T-helper 22 cell (primary cell): ENCODE measurements around the gene TMEM132D.
"Not testable (repeated sequence)": the region's sequence is repeated elsewhere in the genome, so short reads cannot be mapped to it uniquely, and the experiment has no call there.

Experiments used
- DNase-seq: peaks from one replicate; pipeline ENCODE4 v3.0.0-alpha.2; 2020; ENCODE audit warnings: low read depth

TMEM132D gene

GRCh38 chr12:129588142-129588541 is 315.7 kb downstream of the TMEM132D start:
- DNase-seq: no peak

DNA sequence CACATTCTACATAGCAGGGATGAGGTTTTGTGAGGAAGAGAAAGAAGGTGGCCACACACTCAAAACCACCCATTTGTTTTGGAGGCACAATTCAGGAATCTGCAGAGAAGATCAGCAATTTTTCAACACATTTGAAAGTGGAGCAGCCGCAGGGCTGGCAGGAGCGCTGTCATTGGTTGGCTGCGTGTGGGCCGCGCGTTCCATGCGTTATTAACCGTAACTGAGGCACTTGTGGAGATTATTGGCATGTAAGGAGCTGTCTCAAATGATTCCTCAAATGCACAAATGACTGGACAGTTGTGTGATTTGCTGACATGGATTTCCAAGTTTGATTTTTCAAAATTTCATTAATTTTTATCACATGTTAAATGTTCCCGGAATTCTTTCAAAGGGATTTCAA is 318.5 kb downstream of the TMEM132D start:
- DNase-seq: no peak

GRCh38 chr12:129579879-129580278 is 323.9 kb downstream of the TMEM132D start:
- no peak for DNase-seq

GRCh38 chr12:129571901-129572494 is 331.8 kb downstream of the TMEM132D start:
- DNase-seq: no peak

DNA sequence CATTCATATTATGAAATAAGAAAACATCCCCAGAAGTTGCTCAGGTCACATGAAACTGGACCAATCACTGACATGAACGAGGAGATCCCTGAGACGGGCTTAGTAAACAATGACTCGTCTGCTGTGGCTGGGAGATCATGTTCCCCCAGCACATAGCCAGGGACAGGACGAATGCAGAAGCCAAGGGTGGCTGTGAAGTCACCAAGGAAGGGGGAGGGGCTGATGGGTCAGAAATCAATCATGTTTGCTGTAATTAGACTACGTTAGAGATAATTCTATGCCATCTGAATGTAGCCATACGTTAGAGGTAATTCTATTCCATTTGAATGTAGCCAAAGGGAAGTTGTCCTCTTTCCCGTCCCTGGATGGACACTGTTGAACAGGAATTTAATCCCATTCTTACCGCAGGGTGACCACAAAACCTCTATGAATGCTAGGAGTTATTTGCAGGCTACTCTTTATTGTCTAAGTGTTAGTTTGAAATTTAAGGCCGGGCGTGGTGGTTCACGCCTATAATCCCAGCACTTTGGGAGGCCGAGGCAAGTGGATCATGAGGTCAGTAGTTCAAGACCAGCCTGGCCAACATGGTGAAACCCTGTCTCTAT is 332.9 kb downstream of the TMEM132D start:
- no peak for DNase-seq

DNA sequence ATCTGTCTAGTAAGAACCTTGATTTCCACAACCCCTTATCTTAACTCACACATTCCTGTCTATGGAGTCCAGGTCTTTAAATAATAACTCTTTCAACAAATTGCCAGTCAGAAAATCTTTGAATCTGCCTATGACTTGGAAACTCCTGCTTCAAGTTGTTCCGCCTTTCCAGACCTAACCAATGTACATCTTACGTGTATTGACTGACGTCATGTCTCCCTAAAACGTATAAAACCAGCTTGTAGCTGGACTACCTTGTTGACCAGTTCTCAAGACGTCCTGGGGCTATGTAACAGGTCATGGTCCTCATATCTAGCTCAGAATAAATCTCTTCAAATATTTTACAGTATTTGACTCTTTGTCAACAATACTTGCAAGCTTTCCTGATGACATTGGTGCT is 337.0 kb downstream of the TMEM132D start:
- DNase-seq: no peak

GRCh38 chr12:129564768-129565167 is 339.1 kb downstream of the TMEM132D start:
- DNase-seq: no peak

DNA sequence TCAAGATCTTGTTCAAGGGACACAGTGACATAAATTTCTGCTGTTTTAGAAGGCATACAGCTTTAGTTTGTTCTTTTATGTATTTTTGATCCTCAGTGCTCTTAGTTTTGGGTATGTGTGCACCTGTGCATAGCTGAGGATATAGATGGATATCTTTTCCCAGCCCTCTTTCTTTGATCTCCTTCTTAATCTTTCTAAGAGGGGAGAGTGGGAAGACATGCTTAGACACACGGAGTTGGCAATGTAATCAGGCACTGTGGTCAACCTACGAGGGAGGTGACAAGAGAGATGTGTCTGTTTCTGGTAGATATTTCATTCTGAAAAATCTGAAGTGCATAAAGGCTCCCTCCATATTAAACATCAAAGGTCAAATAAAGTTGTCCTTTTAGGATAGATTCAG is 340.6 kb downstream of the TMEM132D start:
- no peak for DNase-seq

DNA sequence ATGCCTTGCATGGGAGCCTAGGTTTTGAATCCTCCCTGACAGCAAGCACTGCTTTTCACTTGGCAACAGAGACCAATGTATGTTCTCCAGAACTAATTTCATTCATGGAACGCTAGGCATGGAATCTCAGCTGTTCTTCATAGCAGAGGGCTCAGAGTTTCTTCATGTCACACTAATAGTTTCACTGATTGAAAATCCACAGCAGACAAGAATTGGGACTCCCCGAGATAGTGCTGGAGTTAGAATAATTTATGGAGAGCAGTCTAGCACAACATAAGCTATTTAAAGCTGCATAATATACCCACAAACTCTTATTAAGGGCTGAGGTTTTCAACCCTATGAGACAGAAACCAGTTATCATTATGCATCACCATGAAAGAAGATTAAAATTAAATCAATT is 342.5 kb downstream of the TMEM132D start:
- no peak for DNase-seq

- no peak for DNase-seq
Measured at GRCh38 chr12:129559776-129560175, 344.0 kb downstream of the TMEM132D start.

GRCh38 chr12:129558036-129558435 is 345.8 kb downstream of the TMEM132D start:
- DNase-seq: no peak

DNA sequence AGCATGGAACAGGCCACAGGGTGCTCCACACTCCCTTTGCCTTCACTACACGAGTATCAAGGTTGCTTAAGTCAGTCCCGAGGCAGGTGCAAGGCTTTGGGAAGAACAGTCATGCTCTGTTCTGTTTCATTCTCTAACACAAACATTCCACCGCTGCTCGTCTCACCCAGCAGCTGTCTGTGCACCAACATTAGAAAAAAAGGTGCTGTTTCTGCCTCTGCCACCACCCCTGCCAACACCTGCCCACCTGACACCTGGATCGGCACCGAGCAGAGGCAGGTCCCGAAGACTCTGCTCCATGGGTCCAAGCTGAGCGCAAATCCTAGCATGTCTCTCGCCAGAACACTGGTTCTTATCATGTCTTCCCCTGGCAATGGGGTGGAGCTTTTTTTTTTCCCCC is 347.7 kb downstream of the TMEM132D start:
- DNase-seq: no peak

DNA sequence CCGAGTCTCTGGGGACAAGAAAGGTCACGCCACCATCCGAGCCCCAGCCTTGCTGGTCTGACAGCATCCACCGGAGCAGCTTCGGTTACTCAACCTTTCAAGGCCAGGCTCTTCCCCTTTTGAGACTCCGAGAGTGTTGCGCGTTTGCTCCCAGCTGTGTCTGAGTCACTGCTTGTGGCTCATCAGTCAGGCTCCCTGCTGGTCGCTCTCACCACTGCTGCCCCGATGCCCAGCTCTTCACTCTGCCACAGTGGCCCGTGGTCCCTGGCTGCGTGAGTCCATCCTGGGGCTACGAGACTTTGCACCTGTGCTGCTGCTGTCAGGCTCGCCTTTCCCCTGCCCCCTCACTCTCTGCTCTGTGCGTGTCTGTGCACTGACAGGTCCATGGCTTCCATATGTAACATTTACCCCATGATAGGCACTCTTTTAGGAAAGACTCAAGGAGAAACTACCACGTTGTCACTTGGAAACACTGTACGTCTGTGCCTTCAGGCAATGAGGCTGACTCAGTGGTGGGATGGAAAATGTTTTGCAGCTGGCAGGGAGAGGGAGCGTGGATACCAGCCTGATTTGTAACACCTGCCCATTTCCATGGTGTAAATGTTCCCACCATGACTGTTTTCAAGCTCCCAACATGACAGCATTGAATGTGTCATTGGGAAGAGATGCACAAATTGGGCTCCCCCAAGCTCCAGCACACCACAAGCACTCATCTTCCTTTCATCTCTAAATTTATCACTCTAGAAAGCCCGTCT is 350.7 kb downstream of the TMEM132D start:
- DNase-seq: no peak

DNA sequence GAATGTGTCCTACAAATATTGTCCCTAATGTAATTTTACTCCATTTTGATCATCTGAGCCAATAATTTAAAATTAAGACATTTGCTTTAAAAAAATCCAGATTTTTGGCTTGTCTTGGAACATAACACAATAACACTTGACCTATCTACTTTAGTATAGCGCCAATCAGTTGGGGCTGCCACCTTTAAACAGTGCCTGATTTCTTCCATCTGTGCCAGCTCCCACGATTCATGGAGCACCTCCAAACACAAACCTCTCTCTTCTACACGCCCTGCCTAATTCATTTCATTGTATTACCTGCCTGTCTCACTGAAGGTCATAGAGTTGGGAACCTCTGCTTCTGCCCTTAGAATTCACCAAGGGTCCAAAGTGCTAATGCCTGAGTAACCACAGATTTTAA is 352.4 kb downstream of the TMEM132D start:
- DNase-seq: no peak

DNA sequence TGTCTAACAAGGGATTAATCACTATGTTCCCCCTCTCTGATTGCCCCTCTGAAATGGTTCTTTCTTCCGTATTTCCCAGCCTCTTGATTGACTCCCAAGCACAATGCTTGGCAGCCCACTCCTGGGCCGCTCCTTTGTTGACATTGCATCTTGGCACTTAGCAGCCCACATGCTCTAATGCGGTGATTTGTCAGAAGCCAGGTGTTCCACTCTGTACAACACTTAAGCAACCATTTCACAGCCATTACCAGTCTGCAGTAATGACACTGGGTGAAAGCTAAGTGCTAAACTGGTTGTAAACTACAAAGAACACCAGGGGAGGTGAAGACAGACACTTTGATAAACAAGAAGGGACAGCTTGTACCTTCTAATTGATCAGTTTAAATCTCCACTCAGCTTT is 353.5 kb downstream of the TMEM132D start:
- no peak for DNase-seq

GRCh38 chr12:129549656-129550055 is 354.2 kb downstream of the TMEM132D start:
- DNase-seq: no peak

- not testable (repeated sequence) for DNase-seq
Measured at GRCh38 chr12:129549020-129549419, 354.8 kb downstream of the TMEM132D start.

DNA sequence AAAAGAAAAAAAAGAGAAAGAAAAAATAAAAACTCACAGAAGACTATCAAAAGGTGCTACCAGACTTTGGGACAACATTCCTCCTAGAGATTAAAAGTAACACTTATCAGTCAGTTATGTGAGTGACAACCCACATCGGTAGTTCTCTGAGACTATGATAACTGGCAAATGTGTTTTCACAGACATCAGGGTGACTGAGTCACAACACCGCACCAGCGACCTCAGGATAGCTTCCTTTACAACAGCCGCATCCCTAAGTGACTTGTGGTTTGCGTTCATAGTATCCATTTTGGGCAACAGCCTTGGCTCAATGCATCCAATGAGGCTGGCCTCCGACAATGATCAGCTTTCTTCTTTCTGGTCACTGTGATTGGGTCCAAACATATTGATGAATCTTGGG is 359.1 kb downstream of the TMEM132D start:
- DNase-seq: no peak

DNA sequence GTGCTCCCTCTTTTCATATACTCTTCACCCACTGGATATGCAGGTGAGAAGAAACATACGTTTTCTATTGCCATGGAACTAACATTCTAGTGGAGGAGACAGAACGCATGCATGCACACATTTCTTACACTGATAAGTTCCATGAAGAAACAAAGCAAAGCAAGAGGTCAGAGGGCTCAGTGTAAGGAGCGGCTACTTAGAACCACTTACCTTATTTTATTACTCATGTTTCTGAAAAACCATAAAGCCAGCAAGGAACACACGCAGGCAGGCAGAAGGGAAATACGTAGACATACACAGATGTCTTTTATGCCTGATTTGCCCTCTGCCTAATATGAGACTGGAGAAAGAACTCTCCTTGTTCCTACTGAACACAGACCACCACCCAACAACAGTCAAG is 362.9 kb downstream of the TMEM132D start:
- DNase-seq: no peak

- no peak for DNase-seq
Measured at GRCh38 chr12:129540249-129540648, 363.6 kb downstream of the TMEM132D start.

DNA sequence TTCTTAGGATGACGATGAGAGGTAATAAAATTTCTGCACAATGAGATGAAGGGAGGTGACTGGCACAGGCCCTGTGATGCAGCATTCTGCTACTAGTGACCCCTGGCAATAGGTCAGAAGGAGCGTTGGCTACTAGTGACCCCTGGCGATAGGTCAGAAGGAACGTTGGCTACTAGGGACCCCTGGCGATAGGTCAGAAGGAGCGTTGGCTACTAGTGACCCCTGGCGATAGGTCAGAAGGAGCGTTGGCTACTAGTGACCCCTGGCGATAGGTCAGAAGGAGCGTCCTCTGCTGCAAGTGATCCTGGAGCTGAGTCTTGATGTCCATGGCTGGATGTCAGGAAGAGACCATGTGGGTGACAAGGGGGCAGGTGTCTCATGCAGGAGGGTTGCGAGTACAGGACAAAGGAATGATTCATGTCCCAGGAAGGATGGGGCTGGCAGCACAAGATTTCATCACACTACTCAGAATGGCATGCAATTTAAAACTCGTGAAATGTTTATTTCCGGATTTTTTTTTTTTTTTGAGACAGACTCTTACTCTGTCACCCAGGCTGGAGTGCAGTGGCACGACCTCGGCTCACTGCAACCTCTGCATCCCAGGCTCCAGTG is 365.0 kb downstream of the TMEM132D start:
- DNase-seq: not testable (repeated sequence)

DNA sequence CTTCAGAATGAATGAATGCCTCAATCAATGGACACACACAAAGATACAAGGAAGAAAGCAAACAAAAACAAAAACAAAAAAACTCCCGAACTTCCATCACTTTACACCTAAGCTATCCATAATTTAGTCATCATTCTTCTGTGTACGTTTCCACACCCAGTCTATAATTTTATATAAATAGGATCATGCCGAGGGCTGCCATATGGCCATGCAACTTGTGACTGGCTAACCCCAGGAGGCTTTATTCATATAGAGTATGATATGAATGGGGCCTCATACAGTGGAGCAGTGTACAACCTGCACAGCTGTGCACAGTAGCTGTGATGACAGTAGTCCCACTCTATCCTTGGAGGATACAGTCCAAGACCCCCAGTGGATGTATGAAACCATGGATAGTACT is 365.7 kb downstream of the TMEM132D start:
- DNase-seq: no peak
